Stimulated activated CD8-positive, alpha-beta memory T cell treated with anti-CD3 and anti-CD28 coated beads, Interleukin-15, amount 100 ng/mL, for 48 hours (primary cell): ENCODE results near the gene HAPLN2.
"Not testable (repeated sequence)": the region's sequence is repeated elsewhere in the genome, so short reads cannot be mapped to it uniquely, and the experiment has no call there.

Experiments
- DNase-seq, 2 donors: peaks; one replicate each; pipeline ENCODE4 v3.0.0-alpha.2; 2020; ENCODE audit warnings: low read depth in 2 of 2

Gene HAPLN2

DNA sequence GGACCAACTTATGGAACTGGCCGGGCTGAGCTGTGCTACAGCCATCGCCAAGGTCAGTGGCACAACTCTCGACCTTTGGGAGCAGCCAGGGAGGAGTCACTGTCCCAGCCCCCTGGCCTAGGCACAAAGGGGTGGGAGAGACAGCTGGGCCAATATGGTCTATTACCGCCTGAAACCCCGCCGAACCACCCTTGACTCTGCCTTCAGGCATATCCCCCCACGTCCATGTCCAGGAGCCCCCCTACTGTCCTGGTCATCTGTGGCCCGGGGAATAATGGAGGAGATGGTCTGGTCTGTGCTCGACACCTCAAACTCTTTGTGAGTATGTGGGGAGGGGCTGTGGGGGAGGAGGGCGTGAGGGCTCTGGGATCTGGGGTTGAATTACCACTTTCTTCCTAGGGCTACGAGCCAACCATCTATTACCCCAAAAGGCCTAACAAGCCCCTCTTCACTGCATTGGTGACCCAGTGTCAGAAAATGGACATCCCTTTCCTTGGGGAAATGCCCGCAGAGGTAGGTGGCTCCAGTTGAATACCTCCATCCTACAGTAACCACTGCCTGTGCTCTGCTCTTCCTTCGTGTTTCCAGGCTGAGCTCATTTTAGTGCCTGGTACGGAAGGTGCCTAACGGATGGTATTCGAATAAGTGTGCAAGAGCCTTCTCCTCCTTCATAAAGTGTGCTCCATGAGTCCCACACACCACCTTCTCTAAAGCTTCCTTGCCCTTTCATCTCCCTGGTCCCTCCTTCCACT, 26.9 kb upstream of the HAPLN2 start:
- no peak for DNase-seq

DNA sequence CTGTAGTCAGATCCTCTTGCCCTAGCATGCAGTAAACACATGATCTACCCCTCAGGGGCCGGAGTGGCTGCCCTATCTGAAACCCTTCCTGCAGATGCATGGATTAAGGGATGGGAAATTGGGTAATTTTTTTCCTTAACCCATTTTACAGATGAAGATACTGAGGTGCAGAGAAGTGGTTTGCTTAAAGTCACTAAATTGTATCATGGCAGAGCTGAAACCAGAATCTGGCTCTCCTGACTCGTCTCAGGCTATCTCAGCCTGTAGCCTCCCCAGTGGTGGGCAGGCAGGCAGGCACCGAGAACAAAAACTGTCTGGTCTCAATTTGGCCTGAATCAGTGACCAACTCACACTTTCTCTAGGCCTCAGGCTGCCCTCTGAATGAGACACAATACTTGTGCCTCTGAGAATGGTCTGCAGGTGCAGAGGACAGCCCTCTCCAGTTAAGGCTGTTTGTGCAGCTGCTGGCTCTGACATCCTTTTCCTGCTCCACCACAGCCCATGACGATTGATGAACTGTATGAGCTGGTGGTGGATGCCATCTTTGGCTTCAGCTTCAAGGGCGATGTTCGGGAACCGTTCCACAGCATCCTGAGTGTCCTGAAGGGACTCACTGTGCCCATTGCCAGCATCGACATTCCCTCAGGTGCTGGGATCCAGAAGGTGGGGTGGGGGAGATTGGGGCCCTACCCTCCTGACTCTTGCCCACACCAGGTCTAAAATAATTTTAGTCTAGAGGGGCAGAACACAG, 26.1 kb upstream of the HAPLN2 start:
- no peak for DNase-seq

DNA sequence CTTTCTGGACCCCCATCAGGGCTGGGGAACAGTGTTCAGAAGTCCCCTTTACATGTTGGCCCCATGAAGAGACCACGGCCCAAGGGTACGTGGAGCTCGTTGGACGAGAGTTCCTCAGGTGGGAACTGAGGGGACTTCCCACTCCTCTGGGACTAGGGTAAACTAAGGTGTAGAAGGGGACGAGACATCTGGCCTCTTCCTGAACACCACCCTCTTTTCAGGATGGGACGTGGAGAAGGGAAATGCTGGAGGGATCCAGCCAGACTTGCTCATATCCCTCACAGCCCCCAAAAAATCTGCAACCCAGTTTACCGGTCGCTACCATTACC, 25.6 kb upstream of the HAPLN2 start:
- DNase-seq = no peak

DNA sequence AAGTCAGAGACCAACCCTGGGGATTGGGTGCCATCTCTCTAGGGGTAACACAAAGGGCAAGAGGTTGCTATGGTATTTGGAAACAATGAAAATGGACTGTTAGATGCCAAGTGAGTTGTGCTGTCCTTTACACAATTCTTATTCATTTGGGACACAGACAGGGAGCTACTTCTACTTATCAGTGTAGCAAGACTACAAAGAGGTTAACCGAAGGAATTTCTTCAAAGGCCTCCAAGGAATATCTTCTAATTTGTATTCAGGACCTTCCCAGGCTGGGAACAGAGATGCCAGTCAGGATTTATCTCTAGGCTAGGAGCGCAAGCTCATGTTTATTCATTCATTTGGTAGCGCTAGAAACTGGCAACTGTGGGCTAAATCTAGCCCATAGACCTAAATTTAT, 25.0 kb upstream of the HAPLN2 start:
- DNase-seq = no peak

DNA sequence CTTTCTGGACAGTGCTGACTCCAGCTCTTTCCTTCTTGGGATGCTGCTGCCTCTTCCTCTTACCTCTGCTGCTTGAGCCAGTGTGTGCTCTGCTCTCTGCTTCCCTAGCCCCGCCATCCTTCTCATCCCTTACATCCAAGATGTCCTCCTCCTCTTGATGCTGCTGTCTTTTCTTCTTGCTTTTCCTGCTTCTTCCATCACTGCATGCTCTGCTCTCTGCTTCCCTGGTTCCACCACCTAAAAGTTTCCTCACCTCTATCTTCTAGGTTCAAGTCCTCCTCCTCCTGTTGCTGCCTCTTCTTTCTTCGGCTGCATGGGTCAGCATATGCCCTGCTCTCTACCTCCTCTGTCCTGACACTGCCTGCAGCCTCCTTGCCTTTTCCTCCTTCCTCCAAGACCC, 24.2 kb upstream of the HAPLN2 start:
- DNase-seq = no peak

DNA sequence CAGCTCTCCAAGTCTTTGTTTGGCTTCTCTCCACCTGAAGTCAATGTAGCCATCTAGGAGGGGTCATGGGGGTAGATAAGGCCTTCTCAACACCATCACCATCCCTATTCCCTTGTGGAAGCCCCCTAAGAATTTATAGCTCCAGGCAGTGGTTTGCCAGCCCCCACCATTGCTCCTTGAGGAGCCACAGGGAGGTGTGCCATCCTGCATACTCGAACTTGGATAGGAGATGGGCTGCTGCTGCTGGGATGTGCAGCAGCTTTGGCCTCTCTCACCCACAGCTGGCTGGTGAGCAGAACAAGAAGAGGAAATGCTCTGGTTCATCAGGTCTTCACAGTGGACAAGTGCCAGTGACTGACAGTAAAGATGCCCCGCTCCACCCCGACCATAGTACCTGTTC, 22.8 kb upstream of the HAPLN2 start:
- DNase-seq = no peak

DNA sequence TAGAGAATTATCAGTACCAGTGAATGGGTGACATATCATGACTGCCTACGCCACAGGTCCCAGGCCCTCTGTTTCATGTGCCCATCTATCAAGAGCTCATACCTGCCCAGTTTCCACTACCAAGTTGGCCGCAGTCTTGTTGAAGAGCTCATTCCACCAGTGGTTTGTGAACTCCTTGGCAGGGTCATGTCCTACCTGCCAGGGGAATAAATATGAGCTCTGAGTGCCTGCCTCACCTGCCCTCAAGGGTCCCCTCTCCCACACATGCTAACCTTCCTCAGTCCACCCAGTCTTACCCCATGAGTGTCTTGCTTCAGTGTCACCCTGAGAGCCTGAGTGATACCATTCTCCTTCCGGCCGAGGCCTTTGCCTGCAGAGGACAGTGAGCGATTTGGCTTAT, 21.1 kb upstream of the HAPLN2 start:
- no peak for DNase-seq

DNA sequence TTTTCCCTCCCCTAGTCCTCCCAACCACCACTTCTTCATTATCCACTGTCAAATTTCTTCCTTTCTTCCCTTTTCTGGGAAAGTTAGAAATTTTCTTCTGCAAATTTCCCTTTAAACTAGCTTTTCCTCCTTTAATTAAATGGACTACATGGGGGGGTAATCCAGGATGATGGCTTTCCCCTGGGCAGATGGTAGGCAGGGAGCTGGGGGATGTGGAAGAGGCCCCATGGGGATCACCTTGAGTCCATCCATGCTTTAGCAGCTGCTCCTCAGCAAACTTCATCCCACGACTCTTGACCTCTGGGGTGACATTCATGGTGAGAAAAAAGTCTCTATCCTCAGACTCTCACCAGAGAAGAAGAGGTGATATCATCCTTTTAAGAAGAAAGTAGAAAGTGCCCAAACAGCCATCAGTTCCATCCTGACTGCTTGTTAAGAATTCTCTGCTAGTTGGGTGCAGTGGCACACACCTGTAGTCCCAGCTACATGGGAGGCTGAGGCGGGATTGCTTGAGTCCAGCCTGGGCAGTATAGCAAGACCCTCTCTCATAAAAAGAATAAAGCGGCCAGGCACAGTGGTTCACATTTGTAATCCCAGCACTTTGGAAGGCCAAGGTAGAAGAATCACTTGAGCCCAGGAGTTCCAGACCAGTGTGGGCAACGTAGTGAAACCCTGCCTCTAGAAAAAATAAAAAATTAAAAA, 20.3 kb upstream of the HAPLN2 start:
- no peak for DNase-seq

DNA sequence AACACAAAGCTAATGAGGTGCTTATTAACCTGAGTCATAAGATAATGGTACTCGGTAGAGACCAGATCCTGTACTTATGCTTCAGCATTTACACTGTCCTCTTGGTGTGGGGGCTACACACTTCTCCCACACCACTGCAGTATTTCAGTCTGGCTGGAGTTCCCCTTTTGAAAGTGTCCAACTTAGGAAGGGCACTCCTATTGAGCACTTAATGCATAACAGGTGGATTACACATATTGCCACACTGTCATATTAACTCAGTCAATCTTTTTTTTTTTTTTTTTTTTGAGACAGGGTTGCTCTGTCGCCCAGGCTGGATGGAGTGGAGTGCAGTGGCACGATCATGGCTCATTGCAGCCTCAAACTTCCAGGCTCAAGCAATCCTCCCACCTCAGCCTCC, 19.4 kb upstream of the HAPLN2 start:
- DNase-seq = no peak

DNA sequence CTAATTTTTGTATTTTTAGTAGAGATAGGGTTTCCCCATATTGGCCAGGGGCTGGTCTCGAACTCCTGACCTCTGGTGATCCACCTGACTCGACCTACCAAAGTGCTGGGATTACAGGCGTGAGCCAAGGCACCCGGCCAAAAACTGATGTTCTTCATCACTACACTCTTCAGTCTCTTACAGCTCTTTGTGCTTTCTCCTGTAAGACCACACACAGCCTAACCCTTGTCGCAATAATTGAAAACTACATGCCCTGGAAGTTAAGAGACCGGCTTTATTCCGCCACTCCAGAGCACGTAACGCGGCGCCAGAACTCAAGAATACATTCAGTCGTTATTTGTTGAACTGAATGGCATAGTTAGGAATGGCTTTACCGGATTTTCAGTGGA, 18.5 kb upstream of the HAPLN2 start:
- DNase-seq = no peak

DNA sequence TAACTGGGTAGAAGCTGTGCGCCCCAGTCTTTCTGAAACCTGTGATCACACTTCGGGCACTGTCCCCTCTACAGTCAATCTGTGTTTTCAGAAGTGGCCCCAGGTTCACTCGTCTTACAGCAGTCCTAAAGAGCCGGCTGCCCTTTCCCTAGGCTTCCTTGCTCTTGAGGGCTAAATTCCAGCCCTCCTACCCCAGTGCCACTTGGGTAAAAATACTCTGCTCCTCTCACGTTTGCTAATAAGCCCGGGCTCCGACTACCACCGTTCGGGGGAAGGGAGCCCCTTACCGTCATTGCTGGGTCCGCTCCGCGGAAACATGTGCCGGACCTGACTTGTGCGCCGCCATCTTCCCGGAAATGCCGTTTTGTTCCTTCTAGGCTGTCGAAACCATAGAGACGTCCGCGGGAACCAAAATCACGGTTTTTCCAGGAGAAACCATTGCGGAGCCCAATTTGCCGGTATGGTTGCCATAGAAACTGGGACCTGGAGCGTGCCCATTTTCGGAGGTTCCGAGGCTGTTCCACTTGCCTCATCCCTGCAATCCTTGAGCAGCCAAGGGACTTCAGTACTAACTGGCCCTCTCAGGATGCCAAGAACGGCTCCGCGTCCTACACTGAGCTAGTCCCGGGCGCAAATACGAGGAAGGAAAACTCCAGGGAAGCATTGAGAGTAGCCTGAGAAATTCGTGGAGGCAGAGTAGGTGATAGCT, 17.9 kb upstream of the HAPLN2 start, which contains the start of gene GPATCH4:
Gene GPATCH4 (minus strand): TSS at position 358 of the 709 bp plus-strand sequence.
- peak; percentile 71 to 72 for DNase-seq

DNA sequence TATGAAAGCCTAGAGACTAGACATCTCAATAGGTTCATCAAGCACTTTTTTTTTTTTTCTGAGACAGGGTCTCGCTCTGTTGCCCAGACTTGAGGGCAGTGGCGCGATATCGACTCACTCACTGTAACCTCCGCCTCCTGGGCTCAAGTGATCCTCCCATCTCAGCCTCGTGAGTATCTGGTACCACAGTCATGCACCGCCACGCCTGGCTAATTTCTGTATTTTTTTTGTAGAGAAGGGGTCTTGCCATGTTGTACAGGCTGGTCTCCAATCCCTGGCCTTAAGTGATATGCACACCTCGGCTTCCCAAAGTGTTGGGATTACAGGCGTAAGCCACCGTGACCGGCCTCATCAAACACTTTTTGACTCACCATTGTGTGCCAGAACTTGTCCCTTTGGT, 17.3 kb upstream of the HAPLN2 start:
- DNase-seq = no peak

DNA sequence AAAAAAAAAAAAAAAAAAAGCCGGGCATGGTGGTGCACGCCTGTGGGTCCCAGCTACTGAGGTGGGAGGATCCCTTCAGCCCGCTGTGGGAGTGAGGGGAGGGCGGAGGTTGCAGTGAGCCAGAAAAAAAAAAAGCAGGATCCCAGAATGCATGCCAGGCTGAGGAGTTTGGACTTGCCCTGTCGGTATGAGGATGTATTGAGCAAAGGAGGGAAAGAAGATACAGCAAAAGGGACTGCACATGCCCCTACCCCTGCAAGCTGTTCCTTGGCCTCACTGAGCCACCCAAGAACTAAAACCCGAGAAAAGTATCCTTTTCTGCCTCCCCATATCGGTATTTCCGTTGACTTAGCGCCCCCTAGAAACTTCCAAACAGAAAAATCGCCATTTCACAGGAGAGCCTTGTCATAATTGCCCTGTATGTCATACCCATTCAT, 16.6 kb upstream of the HAPLN2 start:
- DNase-seq = no peak

DNA sequence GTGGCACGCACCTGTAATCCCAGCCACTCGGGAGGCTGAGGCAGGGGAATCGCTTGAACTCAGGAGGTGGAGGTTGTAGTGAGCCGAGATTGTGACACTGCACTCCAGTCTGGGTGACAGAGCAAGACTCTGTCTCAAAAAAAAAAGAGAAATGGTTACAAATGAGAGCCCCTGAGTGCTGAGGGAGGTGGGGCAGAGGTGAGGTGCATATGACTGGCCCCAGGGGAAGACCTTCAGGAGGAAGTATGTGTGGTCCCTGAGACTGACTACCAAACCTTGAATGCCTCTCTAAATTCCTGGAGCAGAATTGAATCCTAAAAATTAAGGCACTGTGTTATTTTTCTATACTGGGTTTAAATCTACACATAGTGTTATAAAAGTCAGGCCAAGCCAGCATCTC, 11.9 kb upstream of the HAPLN2 start:
- not testable (repeated sequence) for DNase-seq

DNA sequence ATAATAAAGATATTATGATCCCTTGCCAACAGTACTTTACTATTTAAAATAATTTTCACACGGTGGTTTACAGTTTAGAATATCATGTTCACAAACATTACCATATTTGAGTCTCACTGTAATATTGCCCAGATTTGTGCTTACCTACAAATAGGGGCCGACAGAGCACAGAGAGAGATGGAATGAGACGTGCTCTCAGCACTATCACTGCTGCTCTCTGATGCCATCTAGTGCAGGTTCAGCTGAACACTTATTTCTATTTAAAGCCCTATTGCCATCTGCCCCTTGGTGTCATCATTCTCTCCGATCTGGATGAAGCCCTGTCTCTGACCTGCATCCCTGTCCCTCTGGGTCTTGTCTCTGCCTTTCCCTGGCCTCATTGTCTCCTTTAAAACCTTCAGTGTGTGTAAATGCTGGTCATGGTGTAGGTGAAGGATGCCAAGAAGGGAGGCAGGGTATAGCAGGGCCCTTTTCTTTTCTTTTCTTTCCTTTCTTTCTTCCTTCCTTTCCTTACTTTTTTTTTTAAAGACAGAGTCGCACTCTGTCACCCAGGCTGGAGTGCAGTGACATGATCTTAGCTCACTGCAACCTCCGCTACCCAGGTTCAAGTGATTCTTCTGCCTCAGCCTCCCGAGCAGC, 11.1 kb upstream of the HAPLN2 start:
- DNase-seq = peak in 1 of 2 donors; percentile 32

DNA sequence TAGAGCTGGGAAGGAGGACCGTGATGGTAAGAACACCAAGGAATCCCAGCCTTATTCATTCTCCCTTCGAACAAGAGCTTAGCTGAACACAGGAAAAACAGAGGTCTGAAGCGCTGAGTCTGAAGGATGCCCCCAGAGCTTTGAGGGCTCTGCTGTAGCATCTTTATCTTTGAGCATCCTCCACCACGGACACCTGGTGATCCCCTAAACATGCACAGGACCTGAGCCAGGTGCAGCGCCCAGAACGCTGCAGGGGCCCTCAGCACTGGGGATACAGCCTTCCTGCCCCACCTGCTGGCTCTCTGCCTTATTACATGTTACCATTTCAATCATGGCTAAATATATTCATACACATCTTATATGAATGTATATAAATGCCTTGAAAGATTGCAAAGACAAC, 10.2 kb upstream of the HAPLN2 start:
- DNase-seq = no peak

DNA sequence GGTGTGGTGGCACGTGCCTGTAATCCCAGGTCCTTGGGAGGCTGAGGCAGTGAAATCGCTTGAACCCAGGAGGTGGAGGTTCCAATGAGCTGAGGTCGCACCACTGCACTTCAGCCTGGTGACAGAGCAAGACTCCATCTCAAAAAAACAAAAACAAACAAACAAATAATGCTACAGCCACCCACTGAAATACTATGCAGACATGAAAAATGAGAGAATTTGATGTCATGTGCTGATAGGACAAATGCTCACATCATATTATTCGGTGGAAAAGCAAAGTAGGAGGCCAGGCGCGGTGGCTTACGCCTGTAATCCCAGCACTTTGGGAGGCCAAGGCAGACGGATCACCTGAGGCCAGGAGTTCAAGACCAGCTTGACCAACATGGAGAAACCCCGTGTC, 9.1 kb upstream of the HAPLN2 start:
- not testable (repeated sequence) for DNase-seq

DNA sequence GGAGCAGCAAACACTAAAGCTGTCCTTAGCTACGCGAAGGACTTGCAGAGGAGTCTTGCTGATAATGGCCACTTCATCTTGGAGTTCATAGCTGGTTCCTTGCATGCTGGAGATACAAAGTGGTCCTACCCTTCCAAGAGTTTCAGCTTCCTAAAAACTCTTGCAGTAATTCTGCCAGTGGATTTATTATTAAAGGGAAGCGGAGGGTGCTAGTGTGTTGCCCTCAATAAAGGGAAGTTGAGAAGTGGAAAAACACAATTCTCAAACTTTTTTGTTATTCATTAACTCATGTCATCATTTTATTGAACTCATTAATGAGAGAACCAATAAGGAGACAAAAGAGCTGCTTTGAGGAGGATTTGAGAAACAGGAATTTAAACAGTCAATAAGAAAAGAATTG, 6.5 kb upstream of the HAPLN2 start:
- no peak for DNase-seq

DNA sequence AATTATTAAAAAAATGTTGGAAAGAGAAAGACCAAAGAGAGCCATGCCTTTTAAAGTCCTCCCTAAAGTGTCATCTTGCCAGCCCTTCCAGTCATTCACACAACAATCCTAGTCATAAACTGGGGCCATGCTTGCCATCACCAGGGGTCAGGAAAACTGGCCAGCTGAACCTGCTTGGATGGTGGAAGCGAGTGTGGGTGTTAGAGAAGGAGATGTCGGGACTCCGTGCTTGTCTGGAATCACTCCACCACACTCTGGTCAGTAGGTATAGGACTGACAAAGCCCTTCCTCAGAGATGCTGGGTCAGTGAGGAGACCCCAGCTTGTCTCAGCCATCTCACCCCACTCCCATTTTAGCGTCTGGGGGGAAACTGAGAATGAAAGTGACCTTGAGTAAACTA, 3.3 kb upstream of the HAPLN2 start:
- no peak for DNase-seq

DNA sequence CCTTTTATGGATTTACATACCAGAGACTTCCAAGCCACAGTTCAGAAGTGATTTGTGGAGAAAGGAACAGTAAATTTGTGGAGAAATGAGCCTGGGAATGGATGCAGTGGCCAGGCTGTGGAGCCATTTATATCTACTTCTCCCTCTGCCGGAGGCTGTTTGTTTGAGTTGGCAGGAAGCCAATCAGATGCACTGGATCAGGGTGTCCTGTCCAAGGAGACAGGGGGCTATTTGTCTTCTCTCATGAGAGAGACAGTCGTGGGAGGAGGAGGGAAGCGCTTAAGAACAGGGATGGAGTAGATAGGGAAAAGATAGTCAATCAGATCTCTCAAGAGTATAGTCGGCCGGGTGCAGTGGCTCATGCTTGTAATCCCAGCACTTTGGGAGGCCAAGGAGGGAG, 2.8 kb upstream of the HAPLN2 start:
- DNase-seq = no peak

DNA sequence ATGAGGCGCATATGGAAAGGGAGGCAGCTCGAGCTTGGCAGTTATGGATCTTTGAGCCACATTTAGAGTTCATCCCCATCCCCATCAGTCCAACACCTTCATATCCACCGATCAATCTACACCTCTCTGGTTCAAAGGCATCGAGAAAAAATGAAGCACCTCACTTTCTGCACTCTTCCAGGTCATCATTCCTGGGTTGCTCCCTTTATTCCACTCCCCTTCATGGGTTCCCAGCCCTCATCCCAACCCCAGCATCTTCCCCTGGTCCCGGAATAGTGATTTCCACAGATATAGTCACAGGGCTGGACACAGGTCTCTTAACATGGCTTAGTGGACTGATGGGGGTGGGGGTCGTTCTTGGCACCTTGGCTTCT, 354 bp downstream of the HAPLN2 start:
- no peak for DNase-seq
